HG03280 (cell line): ENCODE results near the gene TPRN.
A peak's percentile ranks its signal among the peaks of the same experiment; 100 is the strongest.
"Not testable (repeated sequence)": the region's sequence is repeated elsewhere in the genome, so short reads cannot be mapped to it uniquely, and the experiment has no call there.

Experiments
- ATAC-seq: cut with Tn5 transposase; IDR thresholded peaks from one replicate; pipeline ENCODE4 v1.9.1; 2021; ENCODE audit warnings: mild to moderate bottlenecking, moderate library complexity; ENCODE audit not compliant: unreplicated experiment

Gene TPRN, protein sequence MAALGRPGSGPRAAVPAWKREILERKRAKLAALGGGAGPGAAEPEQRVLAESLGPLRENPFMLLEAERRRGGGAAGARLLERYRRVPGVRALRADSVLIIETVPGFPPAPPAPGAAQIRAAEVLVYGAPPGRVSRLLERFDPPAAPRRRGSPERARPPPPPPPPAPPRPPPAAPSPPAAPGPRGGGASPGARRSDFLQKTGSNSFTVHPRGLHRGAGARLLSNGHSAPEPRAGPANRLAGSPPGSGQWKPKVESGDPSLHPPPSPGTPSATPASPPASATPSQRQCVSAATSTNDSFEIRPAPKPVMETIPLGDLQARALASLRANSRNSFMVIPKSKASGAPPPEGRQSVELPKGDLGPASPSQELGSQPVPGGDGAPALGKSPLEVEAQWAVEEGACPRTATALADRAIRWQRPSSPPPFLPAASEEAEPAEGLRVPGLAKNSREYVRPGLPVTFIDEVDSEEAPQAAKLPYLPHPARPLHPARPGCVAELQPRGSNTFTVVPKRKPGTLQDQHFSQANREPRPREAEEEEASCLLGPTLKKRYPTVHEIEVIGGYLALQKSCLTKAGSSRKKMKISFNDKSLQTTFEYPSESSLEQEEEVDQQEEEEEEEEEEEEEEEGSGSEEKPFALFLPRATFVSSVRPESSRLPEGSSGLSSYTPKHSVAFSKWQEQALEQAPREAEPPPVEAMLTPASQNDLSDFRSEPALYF

DNA sequence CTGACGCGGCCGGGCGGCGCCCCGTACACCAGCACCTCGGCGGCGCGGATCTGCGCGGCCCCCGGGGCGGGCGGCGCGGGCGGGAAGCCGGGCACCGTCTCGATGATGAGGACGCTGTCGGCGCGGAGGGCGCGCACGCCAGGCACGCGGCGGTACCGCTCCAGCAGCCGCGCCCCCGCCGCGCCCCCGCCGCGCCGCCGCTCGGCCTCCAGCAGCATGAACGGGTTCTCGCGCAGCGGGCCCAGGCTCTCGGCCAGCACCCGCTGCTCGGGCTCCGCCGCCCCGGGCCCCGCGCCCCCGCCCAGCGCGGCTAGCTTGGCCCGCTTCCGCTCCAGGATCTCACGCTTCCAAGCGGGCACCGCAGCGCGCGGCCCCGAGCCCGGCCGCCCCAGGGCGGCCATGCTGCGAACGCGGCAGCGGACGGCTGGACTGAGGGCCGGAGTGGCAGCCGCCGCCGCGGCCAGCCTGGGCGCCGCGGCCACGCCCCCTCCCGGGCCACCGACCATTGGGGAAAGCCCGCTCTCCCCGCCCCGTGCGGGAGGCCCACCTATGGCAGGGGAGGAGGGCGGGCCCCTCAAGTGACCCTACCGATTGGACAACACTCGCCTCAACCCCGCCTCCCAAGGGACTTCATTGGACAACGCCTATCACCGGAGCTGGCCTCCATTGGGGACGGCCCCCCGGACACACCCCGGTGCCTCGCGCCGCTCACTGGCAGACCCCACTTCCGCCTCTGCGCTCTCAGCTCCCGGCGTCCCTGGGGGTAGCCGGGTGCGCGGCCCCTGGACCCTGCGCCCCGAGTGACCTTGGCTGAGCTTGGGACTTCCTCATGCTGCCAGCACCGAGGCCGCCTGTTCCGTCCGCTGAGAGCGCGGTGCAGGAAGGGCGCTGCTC, at the start of gene TPRN:
Gene TPRN, minus strand, starts transcription at position 431 of the 894 bp plus-strand sequence. Its CDS starts 30 bp downstream, at position 401.
- ATAC-seq: peak; percentile 88

GRCh38 chr9:137247916-137248175, 47.3 kb upstream of the TPRN start:
- no peak for ATAC-seq

DNA sequence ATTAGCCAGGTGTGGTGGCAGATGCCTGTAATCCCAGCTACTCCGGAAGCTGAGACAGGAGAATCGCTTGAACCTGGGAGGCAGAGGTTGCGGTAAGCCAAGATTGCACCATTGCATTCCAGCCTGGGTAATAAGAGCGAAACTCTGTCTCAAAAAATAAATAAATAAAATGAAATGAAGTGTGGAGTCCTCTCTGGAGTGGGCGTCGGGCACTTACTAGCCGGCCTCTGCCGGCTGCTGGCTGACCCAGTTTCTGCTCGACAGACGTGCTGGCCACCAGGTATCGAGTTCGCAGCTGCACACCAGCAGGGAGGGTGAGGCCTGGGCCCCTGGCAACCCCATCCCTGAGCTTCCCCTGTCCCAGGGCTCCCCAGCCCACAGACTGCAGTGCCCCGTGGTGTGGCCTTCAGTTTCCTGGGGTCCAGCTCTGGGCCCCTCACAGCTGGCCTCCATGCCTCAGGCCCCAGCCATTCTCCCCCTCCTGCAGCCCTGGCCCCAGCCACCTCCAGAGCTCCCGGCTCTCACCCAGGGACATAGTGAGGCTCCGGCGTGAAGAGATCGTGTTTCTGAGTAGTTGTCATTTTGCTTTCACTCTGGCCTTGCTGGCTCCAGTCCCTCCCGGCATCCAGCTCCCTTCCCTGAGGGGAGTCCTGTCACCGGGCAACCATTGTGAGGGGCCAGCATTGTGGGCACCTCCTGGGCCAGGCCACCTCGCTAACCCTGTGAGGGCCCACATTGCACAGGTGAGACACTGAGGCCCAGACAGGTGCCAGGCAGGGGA, 46.8 kb upstream of the TPRN start:
- ATAC-seq: no peak

GRCh38 chr9:137245450-137246421, 45.2 kb upstream of the TPRN start:
- no peak for ATAC-seq

GRCh38 chr9:137244486-137245449, 44.2 kb upstream of the TPRN start:
- ATAC-seq: no peak

DNA sequence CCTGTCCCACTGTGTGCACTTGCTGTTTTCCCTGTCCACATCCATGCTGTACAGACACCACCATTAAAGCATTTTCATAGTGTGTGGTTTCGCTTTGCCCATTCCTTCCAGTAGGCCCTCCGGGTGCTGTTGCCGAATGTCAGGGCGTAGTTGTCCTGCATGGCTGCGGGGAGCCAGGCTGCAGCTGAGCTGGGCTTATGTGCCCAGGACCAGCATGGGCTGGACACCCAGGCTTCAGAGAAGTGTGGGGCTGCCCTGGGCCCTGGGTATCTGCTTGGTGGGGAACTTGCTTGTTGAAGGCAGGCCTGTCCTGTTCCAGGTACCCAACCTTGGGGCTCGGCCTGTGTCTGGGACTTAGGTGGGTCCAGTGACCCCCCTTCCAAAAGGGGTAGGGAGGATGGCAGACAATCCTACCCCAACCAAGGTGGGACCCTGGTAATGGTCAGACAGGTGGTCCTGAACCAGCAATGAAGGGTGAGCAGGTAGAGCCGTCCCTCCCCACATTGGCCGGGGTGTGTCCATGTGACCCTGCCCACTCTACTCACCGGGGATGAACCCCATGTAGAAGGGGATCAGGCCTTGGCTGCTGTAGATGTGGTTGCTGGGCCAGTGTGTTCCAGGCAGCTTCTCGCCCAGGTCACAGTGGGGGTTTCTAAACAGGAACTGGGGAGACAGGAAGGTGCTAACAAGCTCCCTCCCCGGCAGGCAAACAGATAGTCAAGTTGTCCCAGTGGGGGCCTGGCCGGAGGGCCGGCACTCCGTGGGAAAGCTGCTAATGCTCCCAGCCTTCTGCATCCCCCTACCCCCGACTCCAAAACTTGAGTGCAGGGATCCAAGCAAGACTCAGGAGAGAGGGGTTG, 43.3 kb upstream of the TPRN start:
- ATAC-seq: no peak

- ATAC-seq: not testable (repeated sequence)
Observed at GRCh38 chr9:137243266-137243625, 42.7 kb upstream of the TPRN start.

DNA sequence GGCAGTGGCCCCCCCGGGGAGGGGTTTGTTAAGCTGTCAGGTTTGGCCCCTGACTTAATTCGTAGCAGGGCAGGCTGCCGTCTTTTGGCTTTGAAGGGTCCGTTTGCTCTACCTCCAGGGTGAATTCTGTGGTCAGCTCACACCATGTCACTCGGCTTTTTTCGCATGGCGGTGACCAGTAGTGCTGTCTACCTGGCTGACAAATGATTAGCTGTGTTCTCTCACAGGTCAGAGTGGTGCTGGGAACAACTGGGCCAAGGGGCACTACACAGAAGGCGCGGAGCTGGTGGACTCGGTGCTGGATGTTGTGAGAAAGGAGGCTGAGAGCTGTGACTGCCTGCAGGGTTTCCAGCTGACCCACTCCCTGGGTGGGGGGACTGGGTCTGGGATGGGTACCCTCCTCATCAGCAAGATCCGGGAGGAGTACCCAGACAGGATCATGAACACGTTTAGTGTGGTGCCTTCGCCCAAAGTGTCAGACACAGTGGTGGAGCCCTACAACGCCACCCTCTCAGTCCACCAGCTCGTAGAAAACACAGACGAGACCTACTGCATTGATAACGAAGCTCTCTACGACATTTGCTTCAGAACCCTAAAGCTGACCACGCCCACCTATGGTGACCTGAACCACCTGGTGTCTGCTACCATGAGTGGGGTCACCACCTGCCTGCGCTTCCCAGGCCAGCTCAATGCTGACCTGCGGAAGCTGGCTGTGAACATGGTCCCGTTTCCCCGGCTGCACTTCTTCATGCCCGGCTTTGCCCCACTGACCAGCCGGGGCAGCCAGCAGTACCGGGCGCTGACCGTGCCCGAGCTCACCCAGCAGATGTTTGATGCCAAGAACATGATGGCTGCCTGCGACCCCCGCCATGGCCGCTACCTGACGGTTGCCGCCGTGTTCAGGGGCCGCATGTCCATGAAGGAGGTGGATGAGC, 42.0 kb upstream of the TPRN start:
- no peak for ATAC-seq

GRCh38 chr9:137241490-137242268, 41.1 kb upstream of the TPRN start:
- ATAC-seq: peak; percentile 1

GRCh38 chr9:137240841-137241489, 40.4 kb upstream of the TPRN start, which contains the start of gene TUBB4B:
TUBB4B (plus strand) TSS chr9:137241287; CDS start chr9:137241361, 74 bp downstream.
- ATAC-seq: peak; percentile 78

GRCh38 chr9:137240318-137240840, 39.8 kb upstream of the TPRN start:
- ATAC-seq: peak; percentile 20

DNA sequence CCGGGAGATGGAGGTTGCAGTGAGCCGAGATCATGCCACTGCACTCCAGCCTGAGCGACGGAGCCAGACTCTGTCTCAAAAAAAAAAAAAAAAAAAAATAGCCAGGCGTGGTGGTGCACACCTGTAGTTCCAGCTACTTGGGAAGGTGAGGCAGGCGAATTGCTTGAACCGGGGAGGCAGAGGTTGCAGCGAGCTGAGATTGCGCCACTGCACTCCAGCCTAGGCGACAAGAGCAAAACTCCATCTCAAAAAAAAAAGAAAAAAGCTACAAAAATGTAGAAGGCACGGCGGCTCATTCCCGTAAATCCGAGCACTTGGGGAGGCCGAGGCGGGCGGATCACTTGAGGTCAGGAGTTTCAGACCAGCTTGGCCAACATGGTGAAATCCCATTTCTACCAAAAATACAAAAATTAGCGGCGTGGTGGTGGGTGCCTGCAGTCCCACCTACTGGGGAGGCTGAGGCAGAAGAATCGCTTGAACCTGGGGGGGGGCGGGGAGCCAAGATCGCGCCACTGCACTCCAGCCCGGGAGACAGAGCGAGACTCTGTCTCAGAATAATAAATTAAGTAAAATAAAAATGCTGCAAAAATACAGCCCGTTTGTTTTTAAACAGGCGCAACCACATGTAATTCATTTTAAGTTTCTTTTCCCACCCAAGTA, 39.1 kb upstream of the TPRN start:
- ATAC-seq: not testable (repeated sequence)

DNA sequence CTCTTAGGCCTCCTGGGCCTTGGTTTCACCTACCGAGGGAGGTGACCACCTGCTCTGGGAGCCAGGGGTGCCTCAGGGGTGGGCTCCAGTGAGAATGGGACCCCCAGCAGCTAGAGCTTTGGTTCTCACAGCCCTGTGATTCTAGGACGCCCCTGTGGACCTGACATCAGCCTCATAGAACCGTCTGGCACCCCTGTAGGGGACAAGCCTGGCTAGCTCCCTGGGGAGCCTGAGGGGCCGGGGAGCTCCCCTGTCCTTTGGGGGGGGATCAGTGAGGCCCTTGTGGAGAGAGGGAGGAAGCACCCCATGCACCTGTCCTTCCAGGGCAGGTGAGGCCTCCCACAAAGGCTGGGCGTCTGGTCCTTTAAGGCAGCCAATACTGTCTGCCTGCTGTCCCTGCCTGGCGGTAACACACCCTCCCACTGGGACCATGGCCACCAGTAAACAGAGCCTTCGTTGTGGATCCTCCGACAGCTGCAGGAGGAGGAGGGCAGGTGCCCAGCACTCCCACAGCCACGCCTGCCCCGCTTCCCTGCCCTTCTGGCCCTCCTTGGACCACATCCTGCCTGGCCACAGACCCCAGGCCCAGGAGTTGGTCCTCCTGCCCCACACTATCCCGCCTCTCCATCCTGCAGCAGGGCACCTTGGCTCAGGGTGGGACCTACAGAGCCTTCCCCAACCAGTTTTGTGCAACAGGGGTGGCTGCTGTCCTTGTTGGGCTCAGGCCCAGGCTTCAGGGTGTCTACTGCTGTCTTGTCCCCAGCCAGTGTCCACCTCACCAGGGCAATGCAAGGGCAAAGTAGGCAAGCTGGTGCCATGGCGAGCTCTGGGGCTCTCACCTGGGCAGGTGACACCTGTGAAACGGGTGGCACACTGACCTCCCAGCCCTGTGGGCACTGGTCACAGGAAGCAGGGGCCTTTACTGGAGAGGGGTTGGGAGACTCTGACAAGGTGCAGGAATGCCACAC, 37.5 kb upstream of the TPRN start:
- no peak for ATAC-seq
